H1 (cell line): ENCODE data around the gene PEX26. TPM values are rescaled to one million over a fixed set of nuclear protein-coding genes. Genes with fewer than 3 reads are reported as not detected.

Source experiments
- ATF3 ChIP-seq: IDR thresholded peaks from 2 replicates; pipeline ENCODE4 v1.6.1; 2011; ENCODE audit warnings: low read depth, mild to moderate bottlenecking, low read length; ENCODE audit not compliant: insufficient read depth
- CHD7 ChIP-seq: fragments of 300-600 bp; sonication (generic); IDR thresholded peaks from 2 replicates; pipeline ENCODE4 v1.7.1; 2012; ENCODE audit warnings: low read length, moderate library complexity, mild to moderate bottlenecking, inconsistent platforms; ENCODE audit not compliant: insufficient replicate concordance
- EP300 ChIP-seq, 2 experiments: IDR thresholded peaks; 1 replicate in 1 of 2; 2 replicates in 1 of 2; pipeline ENCODE4 v1.6.1; 2011 to 2012; ENCODE audit warnings: low read depth in 2 of 2, low read length in 2 of 2, mild to moderate bottlenecking in 2 of 2, borderline replicate concordance in 1 of 2, inconsistent platforms in 1 of 2, moderate library complexity in 1 of 2
- PHF8 ChIP-seq: fragments of 200-600 bp; sonication (generic); conservative IDR thresholded peaks from 2 replicates; pipeline ENCODE4 v1.7.1; 2012; ENCODE audit warnings: low read depth, mild to moderate bottlenecking, inconsistent platforms, low read length, moderate library complexity
- TBP ChIP-seq: IDR thresholded peaks from 2 replicates; pipeline ENCODE4 v1.6.1; 2011; ENCODE audit warnings: low read depth, low read length, improper control_type of control experiment
- TCF12 ChIP-seq: IDR thresholded peaks from 2 replicates; pipeline ENCODE4 v1.6.1; 2011; ENCODE audit warnings: low read depth, mild to moderate bottlenecking, low read length
- USF2 ChIP-seq: IDR thresholded peaks from 2 replicates; pipeline ENCODE4 v1.6.1; 2011; ENCODE audit warnings: low read length, improper control_type of control experiment
- polyA plus RNA-seq, 7 experiments: library from polyadenylated mRNA; depleted of rRNA in 3 of 7; stranded (reverse) in 5 of 7; unstranded in 2 of 7; fragments of >200 nt in 5 of 7; fragments of 200-250 nt in 2 of 7; gene quantifications; 1 replicate in 5 of 7; 2 replicates in 1 of 7; 4 replicates in 1 of 7; pipeline versions ENCODE4 v1.2.1 to v1.2.3, GENCODE V29; 2011 to 2013; ENCODE audit warnings: missing spikeins in 2 of 7, mixed read lengths in 2 of 7
- total RNA-seq: library from RNA; stranded (reverse); fragmentation: NEBNext Ultra II Directional; extraction: Animal tissue kit (Norgen Biotek cat#: 25700); gene quantifications from 2 replicates; pipeline ENCODE4 v1.2.1, GENCODE V29; 2021

The PEX26 gene
- total and polyA plus RNA-seq, 2 of the 8 experiments (the other 6 are each of a cell fraction or from before 2014, with no cell fraction given), result 33.1 to 49.0 TPM

GRCh38 chr22:18110194-18110953 is 32.6 kb downstream of the PEX26 start, which contains the start of gene TUBA8 (continued):
- TF ChIP-seq CHD7 (no peak), PHF8 (no peak), USF2 (no peak; the same call in 1 of the 2 replicates), TBP (no peak; the same call in 1 of the 2 replicates), EP300 (IDR thresholded peaks at IDR 0.05; ENCODE audit: borderline replicate concordance in 1 of 2, low read depth in 2 of 2, low read length in 2 of 2) (no peak), ATF3 (no peak), TCF12 (no peak)
